Hematopoietic multipotent progenitor cell treated with erythropoietin and hydrocortisone succinate and interleukin-3 and kit ligand, for 6 days (in vitro differentiated cells): ENCODE measurements around the gene NDUFA11.

Experiments
- DNase-seq: peaks from one replicate; pipeline ENCODE4 v3.0.0-alpha.2; 2015

NDUFA11 gene

GRCh38 chr19:5905114-5905778, 1.7 kb upstream of the NDUFA11 start:
- DNase-seq: no peak

DNA sequence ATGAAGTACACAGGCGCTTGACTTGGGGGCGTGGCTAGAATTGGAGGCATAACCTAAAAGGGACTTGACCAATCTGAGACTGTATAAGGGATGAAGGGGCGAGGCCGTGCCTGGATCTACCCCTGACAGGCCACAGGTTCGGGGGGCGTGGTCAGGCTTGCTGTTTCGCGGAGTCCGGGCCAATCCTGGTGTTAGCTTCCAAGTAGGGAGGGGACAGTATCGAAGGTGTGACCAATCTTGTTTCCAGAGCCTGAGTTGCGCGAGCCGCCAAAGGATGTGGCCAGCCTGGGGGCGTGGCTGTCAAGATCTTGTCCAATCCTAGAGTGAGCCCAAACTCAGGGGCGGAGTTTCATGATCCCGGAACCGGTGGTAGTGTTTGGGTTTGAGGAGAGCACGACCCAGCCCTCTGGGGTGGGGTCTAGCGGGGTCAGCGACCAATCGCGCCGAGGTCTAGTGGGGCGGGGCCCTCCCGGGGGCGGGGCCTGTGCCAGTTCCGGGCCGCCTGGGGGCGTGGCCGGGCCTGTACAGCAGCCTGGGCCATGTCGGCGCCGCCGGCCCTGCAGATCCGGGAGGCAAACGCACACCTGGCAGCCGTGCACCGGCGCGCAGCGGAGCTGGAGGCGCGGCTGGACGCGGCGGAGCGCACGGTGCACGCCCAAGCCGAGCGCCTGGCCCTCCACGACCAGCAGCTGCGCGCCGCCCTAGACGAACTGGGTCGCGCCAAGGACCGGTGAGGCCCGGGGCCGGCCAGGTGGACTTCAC, 943 bp upstream of the NDUFA11 start, which contains the start of gene VMAC:
Gene VMAC (plus strand): TSS at position 521 of the 762 bp plus-strand sequence. CDS start 19 bp downstream, at position 540.
- DNase-seq: peak; percentile 100

DNA sequence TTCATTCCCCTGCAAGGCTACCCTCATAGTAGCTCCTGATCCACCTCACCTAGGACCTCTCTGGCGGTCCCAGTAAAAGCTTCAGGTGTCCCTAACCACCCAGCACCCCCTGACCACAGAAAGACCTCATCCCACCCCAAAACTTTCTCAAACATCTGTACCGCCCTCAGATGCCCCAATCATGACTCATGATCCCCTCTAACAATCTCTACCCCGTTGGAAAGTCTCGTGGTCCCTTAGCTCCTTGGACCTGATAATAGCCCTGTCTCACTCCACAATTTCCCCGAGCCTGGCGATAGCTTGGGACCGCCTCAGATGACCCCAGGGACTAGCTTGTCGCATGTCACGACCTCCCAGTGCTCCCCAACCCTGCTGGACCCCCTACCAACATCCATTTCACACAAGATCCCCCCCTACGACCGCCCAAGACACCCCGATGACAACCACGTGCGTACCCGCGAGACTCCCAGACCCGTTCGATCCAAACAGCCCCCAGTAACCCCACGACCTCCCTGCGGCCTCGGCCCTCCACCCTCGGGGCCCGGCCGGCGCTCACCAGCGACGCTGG, 450 bp downstream of the NDUFA11 start:
- DNase-seq: peak; percentile 72

- no peak for DNase-seq
Measured at GRCh38 chr19:5900976-5901375, 2.6 kb downstream of the NDUFA11 start.

DNA sequence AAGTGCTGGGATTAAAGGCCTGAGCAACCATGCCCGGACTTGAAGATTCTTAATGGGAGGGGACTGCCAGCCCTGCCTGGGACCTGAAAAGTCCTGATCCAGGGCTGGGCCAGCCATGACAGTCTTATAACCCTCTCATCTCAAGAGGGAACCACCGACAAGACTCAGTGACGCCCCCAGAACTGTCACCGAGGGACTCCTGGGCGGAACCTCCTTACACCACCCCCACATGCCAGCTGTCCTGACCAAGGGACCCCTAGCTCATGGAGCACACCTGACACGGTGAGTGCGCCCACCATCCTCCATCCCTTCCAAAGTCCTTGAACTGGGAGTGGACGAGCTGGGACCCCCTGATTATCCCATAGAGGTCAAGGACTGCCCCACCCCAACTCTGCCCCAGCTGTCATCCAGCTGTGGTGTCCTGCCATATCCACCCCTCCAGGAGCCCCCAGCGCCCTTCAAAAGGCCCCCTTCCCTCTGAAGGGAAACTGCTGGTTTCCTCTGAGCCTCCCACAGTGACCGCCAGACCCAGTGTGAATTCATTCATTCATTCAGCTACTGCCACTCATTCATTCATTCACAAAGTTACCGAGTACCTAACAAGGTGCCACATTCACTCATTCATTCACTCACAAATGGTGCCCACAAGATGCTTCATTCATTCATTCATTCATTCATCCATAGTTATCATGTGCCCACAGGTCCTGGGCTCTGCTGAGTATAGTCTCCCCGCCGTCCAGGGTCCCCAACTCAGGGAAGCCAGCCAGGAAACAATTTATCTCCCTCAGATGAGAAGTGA, 3.7 kb downstream of the NDUFA11 start:
- DNase-seq: no peak

- DNase-seq: no peak
Measured at GRCh38 chr19:5897189-5897969, 6.2 kb downstream of the NDUFA11 start.

DNA sequence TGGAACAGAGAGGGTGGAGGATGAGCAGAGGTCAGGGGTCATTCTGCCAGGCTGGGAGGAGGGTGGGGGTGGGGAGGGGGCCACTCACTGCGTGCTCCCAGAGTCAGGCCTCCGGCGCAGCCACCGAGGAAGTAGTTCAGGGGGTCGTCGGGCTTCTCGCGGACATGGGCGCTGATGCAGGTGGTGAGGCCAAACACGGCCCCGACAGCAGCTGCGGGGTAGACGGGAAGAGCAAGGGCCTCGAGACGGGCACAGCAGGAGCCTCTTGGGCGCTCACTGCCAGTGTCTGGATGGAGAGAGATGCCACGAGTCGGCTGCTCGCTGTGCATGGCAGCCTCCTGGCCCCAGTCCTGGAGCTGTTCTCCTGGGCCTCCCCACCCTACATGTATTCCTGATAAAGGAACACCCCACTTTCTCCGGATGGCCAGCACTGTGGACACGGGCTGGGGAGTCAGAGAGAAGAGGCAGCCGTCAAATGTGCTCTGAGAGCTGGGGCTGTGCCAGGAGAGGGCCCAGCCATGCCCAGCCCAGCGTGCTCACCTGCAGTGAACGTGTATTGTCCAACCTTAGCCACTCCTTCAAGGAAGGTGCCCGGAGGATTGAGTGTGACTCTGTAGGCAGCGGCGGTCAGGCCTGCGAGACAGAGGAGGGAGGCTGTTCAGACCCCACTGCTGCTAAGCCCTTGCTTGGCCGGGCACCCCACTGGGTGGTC, 7.1 kb downstream of the NDUFA11 start:
- no peak for DNase-seq

- no peak for DNase-seq
Measured at GRCh38 chr19:5895890-5896289, 7.7 kb downstream of the NDUFA11 start.

- DNase-seq: no peak
Measured at GRCh38 chr19:5895409-5895808, 8.2 kb downstream of the NDUFA11 start.

- DNase-seq: no peak
Measured at GRCh38 chr19:5894704-5895349, 8.8 kb downstream of the NDUFA11 start.

- DNase-seq: peak; percentile 94
Measured at GRCh38 chr19:5893907-5894703, 9.5 kb downstream of the NDUFA11 start.

DNA sequence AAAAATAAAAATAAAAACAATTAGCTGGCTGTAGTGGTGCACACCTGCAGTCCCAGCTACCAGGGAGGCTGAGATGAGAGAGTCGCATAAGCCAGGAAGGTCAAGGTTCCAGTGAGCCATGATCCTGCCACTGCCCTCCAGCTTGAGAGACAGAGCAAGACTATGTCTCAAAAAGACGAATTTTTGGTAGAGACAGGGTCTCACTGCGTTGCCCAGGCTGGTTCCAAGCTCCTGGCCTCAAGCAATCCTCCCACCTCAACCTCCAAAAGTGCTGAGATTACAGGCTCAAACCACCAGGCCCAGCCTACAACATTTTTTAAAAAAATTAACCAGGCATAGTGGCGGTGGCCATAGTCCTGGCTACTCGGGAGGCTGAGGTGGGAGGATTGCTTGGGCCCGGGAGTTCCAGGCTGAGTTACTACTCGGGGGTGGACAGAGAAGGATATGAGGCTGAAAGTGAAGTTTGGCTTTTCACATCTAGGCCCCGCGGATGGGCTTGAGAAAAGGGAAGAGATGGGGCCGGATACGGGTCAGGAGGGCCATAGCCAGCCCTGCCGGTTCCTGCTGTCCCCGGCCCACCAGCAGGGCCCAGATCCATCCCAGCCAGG, 10.2 kb downstream of the NDUFA11 start:
- no peak for DNase-seq

GRCh38 chr19:5892772-5893275, 10.8 kb downstream of the NDUFA11 start:
- no peak for DNase-seq

GRCh38 chr19:5891938-5892771, 11.4 kb downstream of the NDUFA11 start:
- peak; percentile 57 for DNase-seq

DNA sequence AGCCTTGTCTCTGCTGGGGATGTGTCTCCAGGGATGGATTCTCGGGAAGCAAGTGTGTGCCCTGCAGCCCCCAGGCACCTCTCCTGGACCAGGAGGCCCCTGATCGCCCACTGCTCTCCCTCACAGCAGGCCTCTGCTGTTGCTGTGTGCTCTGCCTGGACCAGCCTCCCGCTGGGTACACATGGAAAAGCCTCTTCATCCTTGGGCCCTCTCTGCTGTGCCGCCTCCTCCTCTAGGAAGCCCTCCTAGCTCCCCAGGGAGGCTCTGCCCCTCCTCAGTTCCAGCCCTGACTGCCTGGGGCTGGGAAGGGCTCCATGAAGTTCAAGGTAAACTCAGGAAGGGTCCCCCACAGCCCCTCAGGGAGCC, 12.0 kb downstream of the NDUFA11 start:
- DNase-seq: no peak

- no peak for DNase-seq
Measured at GRCh38 chr19:5890099-5890498, 13.5 kb downstream of the NDUFA11 start.

DNA sequence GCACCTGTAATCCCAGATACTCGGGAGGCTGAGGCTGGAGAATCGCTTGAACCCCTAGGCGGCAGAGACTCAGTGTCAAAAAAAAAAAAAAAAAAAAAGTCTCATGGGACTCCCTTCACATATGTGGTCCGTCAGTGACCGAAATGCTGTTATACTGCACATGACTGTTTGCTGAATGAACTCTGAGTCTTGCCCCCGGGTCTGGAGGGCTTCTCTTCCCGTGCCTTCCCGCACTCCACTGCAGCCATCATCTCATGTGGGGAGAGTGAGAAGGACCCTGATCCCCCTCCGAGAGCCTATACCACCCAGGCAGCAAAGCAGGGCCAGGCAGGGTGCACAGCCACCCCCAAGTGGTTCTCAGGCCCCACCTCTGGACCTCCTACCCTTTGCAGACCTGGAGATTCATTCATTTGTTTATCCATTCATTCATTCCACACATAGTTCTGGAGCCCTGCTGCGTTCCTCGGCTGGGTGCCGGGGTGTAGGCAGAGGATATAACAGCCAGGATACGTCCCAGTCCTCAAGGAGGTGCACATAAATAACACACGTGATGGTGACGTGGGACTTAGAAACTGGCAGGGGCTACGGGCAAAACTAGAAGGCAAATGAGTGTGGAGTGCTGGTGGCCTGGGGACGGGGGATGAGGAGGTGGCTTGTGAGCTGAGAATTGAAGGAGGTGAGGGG, 14.2 kb downstream of the NDUFA11 start:
- DNase-seq: no peak
